Measurements from ENCODE around the gene APOBEC3H. TPM values are rescaled to one million over a fixed set of nuclear protein-coding genes. Genes with fewer than 3 reads are reported as not detected.

Gene APOBEC3H
- total and polyA plus RNA-seq, 9 of the 15 experiments (the other 6 are each of a cell fraction or from before 2014, with no cell fraction given) = 0.10 to 0.21 TPM; not detected in 7

DNA sequence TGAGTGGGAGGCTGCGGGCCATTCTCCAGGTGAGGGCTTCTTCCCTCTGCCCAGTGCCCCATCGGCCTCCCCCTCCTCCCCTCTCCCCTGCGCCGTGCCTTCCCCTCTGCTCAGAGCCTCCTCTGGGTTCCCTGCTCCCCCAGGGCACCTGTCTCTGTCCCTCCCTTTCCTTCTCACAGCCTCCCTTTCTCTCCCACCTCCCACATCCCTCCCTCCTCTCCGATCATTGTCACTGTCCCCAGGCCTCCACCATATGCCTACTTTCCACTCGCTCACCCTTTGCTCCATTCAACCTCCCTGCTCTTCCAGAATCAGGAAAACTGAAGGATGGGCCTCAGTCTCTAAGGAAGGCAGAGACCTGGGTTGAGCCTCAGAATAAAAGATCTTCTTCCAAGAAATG lies 9.9 kb upstream of the APOBEC3H start (continued):
- TF ChIP-seq MNT (conservative IDR thresholded peaks at IDR 0.05) (no peak), ZNF174 (CRISPR knock-in tag; IDR thresholded peaks at IDR 0.05) (no peak), KDM2B (CRISPR knock-in tag; IDR thresholded peaks at IDR 0.05) (no peak)

DNA sequence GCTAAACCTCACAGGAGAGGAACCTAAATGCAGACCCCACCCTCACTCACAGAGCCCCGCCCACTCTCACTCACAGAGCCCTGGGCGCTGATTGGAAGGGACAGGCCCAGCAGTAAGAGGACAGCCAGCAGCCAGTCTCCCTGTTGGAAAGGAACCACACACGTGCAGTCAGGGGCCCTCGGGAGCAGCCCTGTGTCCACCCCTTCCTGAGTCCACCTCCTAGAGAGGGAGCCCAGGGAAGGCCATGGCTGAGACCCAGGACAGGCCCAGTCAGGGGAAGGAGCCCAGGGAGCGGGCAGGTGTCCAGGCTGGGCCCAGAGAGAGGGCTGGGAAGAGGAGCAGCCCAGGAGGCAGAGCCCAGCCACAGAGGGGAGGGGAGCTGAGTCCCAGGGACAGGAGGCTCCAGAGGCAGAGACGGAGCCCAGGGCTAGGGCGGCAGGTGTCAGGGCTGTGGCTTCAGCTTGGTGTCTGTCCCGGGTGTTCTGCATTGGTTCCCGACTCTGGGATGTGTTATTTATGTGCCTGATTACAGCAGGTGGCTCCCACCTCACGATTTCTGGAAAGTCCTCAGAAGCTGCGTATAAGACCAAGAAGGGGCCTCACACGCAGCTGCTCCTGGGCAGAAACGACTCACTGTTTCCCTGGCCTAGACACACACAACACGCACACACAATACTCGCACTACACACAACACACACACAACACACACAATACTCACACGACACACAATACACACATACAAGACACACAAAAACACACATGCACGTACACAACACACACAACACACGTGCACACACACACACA lies 9.0 kb upstream of the APOBEC3H start:
- no TSS peak for BruUV-seq (replicated peaks)
- in situ Hi-C loops (cut with MboI) (no loop called here), intact Hi-C loops (cut with micrococcal nuclease) (no loop called here)
- CTCF ChIA-PET (ENCODE audit: low intra/inter-chr PET ratio) = no interaction called here
- Histone ChIP-seq H3K4me3 (no peak overlapping the region), H3K4me2 (ENCODE audit: insufficient read depth, low read length) (no peak overlapping the region), H4K20me1 (replicated peaks; ENCODE audit: control insufficient read depth, insufficient read depth, low read length) (no peaks in the 10 kb centered on the region), H3K36me3 (ENCODE audit: control insufficient read depth, insufficient read depth, low read length) (no peaks in the 10 kb centered on the region), H3K9ac (ENCODE audit: insufficient read depth in 1 of 2, low read depth in 2 of 2, low read length in 2 of 2) (peak overlapping the region in 1 of 2 experiments; percentile 43; a peak in 1 of 4 replicates), H2AFZ (ENCODE audit: low read depth, low read length) (peak overlapping the region; percentile 68; the same call in 1 of the 2 replicates), H3K4me1 (replicated peaks in 1 of 2; ENCODE audit: control insufficient read depth in 2 of 2, insufficient read depth in 2 of 2, low read length in 2 of 2) (peaks cover 2 to 25% of the 10 kb centered on the region in 2 experiments; a peak in 4 of 5 replicates), H3K27ac (ENCODE audit: extremely low read depth, low read depth, low read length) (no peak overlapping the region), H3K9me3 (replicated peaks; ENCODE audit: control insufficient read depth, insufficient read depth, low read depth, low read length) (no peaks in the 10 kb centered on the region), H3K9me1 (ENCODE audit: control insufficient read depth, insufficient read depth, low read length) (no peaks in the 10 kb centered on the region), H3K27me3 (ENCODE audit: control insufficient read depth in 2 of 2, insufficient read depth in 2 of 2, low read length in 2 of 2) (no peaks in the 10 kb centered on the region), H3K79me2 (ENCODE audit: control insufficient read depth, insufficient read depth, low read length) (no peaks in the 10 kb centered on the region)
- FAIRE-seq = peak; percentile 46
- peak; percentile 87 for ATAC-seq
- peak in 3 of 4 experiments; percentile 16 to 34 (median 24) for DNase-seq (ENCODE audit: extremely low read depth in 1 of 4, low spot score in 3 of 4)
- POLR2A ChIA-PET = interaction anchor here (0.6 kb wide), 1 partner anchor 11 kb away, joined by 3 read pairs; no protein-coding TSS in a partner anchor
- 38% methylated on average over 9 of the region's 18 CpGs for WGBS (ENCODE audit: insufficient coverage, low coverage, missing lambda C conversion rate)
- TF ChIP-seq SAP30 (IDR thresholded peaks at IDR 0.05; ENCODE audit: borderline replicate concordance, insufficient read depth, low read depth, low read length, poor library complexity, severe bottlenecking) (no peak), ZNF609 (CRISPR knock-in tag; IDR thresholded peaks at IDR 0.05; ENCODE audit: borderline replicate concordance) (no peak), ZKSCAN3 (CRISPR knock-in tag; IDR thresholded peaks at IDR 0.05) (no peak), KLF16 (IDR thresholded peaks at IDR 0.05) (no peak)
- TF ChIP-seq, protein P1, sequence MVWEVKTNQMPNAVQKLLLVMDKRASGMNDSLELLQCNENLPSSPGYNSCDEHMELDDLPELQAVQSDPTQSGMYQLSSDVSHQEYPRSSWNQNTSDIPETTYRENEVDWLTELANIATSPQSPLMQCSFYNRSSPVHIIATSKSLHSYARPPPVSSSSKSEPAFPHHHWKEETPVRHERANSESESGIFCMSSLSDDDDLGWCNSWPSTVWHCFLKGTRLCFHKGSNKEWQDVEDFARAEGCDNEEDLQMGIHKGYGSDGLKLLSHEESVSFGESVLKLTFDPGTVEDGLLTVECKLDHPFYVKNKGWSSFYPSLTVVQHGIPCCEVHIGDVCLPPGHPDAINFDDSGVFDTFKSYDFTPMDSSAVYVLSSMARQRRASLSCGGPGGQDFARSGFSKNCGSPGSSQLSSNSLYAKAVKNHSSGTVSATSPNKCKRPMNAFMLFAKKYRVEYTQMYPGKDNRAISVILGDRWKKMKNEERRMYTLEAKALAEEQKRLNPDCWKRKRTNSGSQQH (CRISPR knock-in tag; IDR thresholded peaks at IDR 0.05) = no peak
- TF ChIP-seq, protein P2, sequence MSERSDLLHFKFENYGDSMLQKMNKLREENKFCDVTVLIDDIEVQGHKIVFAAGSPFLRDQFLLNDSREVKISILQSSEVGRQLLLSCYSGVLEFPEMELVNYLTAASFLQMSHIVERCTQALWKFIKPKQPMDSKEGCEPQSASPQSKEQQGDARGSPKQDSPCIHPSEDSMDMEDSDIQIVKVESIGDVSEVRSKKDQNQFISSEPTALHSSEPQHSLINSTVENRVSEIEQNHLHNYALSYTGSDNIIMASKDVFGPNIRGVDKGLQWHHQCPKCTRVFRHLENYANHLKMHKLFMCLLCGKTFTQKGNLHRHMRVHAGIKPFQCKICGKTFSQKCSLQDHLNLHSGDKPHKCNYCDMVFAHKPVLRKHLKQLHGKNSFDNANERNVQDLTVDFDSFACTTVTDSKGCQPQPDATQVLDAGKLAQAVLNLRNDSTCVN (CRISPR knock-in tag; IDR thresholded peaks at IDR 0.05) = peak; percentile 50; the same call in 1 of the 2 replicates

All from K562 (cell line).